Duodenal mucosa (tissue), 2 donors: ENCODE measurements around the gene KRTAP5-3.
"Not testable (repeated sequence)": the region's sequence is repeated elsewhere in the genome, so short reads cannot be mapped to it uniquely, and the experiment has no call there.

Source experiments
- H3K27ac ChIP-seq: one replicate; pipeline ENCODE4 v1.7.0; 2013; ENCODE audit warnings: low read depth, low read length
- H3K27me3 ChIP-seq, 2 donors: one replicate each; pipeline ENCODE4 v1.7.0; 2013; ENCODE audit warnings: low read length in 2 of 2, control low read depth in 1 of 2; ENCODE audit not compliant: insufficient read depth in 2 of 2, control insufficient read depth in 1 of 2
- H3K36me3 ChIP-seq, 2 donors: one replicate each; pipeline ENCODE4 v1.7.0; 2013; ENCODE audit warnings: low read length in 2 of 2, control low read depth in 1 of 2; ENCODE audit not compliant: insufficient read depth in 2 of 2, control insufficient read depth in 1 of 2
- H3K4me1 ChIP-seq, 2 donors: one replicate each; pipeline ENCODE4 v1.7.0; 2013; ENCODE audit warnings: low read length in 2 of 2, control low read depth in 1 of 2; ENCODE audit not compliant: insufficient read depth in 2 of 2, control insufficient read depth in 1 of 2
- H3K4me3 ChIP-seq, 2 donors: one replicate each; pipeline ENCODE4 v1.7.0; 2013; ENCODE audit warnings: low read length in 2 of 2, low read depth in 1 of 2
- H3K9ac ChIP-seq, 2 donors: one replicate each; pipeline ENCODE4 v1.7.0; 2013; ENCODE audit warnings: low read length in 2 of 2, low read depth in 1 of 2
- H3K9me3 ChIP-seq, 2 donors: one replicate each; pipeline ENCODE4 v1.7.0; 2013; ENCODE audit warnings: low read length in 2 of 2, control low read depth in 1 of 2; ENCODE audit not compliant: control insufficient read depth in 1 of 2

Gene KRTAP5-3

GRCh38 chr11:1619449-1619848, 11.2 kb upstream of the KRTAP5-3 start:
- Histone ChIP-seq H3K4me3 (no peak overlapping the region), H3K36me3 (no peaks in the 10 kb centered on the region), H3K9ac (no peak overlapping the region), H3K9me3 (no peaks in the 10 kb centered on the region), H3K27me3 (peaks cover 0 to 11% of the 10 kb centered on the region in 2 donors), H3K27ac (no peak overlapping the region), H3K4me1 (no peaks in the 10 kb centered on the region)

- Histone ChIP-seq H3K27me3 (peaks cover 0 to 11% of the 10 kb centered on the region in 2 donors), H3K4me3 (no peak overlapping the region), H3K9me3 (no peaks in the 10 kb centered on the region), H3K27ac (no peak overlapping the region), H3K4me1 (no peaks in the 10 kb centered on the region), H3K9ac (no peak overlapping the region), H3K36me3 (no peaks in the 10 kb centered on the region)
Observed at GRCh38 chr11:1618231-1618630, 10.0 kb upstream of the KRTAP5-3 start.

GRCh38 chr11:1607901-1608300, 362 bp downstream of the KRTAP5-3 start:
- H3K4me3 ChIP-seq, H3K36me3 ChIP-seq, H3K9ac ChIP-seq, H3K27me3 ChIP-seq, H3K9me3 ChIP-seq, H3K4me1 ChIP-seq, H3K27ac ChIP-seq: not testable (repeated sequence)

GRCh38 chr11:1607156-1607845, 962 bp downstream of the KRTAP5-3 start:
- not testable (repeated sequence) for H3K9ac ChIP-seq, H3K27ac ChIP-seq, H3K9me3 ChIP-seq, H3K4me1 ChIP-seq, H3K27me3 ChIP-seq, H3K36me3 ChIP-seq, H3K4me3 ChIP-seq

GRCh38 chr11:1605923-1606322, 2.3 kb downstream of the KRTAP5-3 start:
- not testable (repeated sequence) for H3K4me1 ChIP-seq, H3K36me3 ChIP-seq, H3K9me3 ChIP-seq, H3K4me3 ChIP-seq, H3K27me3 ChIP-seq, H3K9ac ChIP-seq, H3K27ac ChIP-seq

- Histone ChIP-seq H3K27ac (no peak overlapping the region), H3K4me1 (no peaks in the 10 kb centered on the region), H3K36me3 (no peaks in the 10 kb centered on the region), H3K27me3 (no peaks in the 10 kb centered on the region), H3K9me3 (no peaks in the 10 kb centered on the region), H3K4me3 (no peak overlapping the region), H3K9ac (no peak overlapping the region)
Observed at GRCh38 chr11:1604711-1605110, 3.6 kb downstream of the KRTAP5-3 start.

- Histone ChIP-seq H3K4me1 (no peaks in the 10 kb centered on the region), H3K9ac (no peak overlapping the region), H3K4me3 (no peak overlapping the region), H3K36me3 (no peaks in the 10 kb centered on the region), H3K9me3 (no peaks in the 10 kb centered on the region), H3K27ac (no peak overlapping the region), H3K27me3 (no peaks in the 10 kb centered on the region)
Observed at GRCh38 chr11:1604181-1604580, 4.1 kb downstream of the KRTAP5-3 start.

- no peaks in the 10 kb centered on the region for H3K9me3 ChIP-seq
- no peak overlapping the region for H3K4me3 ChIP-seq
- H3K27ac ChIP-seq: no peak overlapping the region
- H3K9ac ChIP-seq: no peak overlapping the region
- H3K4me1 ChIP-seq: no peaks in the 10 kb centered on the region
- no peaks in the 10 kb centered on the region for H3K27me3 ChIP-seq
- H3K36me3 ChIP-seq: no peaks in the 10 kb centered on the region
Observed at GRCh38 chr11:1603629-1604028, 4.6 kb downstream of the KRTAP5-3 start.

- H3K4me3 ChIP-seq, H3K9me3 ChIP-seq, H3K27ac ChIP-seq, H3K36me3 ChIP-seq, H3K4me1 ChIP-seq, H3K9ac ChIP-seq, H3K27me3 ChIP-seq: not testable (repeated sequence)
Observed at GRCh38 chr11:1601663-1602062, 6.6 kb downstream of the KRTAP5-3 start.

GRCh38 chr11:1600626-1601025, 7.6 kb downstream of the KRTAP5-3 start:
- H3K27me3 ChIP-seq: peaks cover 0 to 3% of the 10 kb centered on the region in 2 donors
- H3K9ac ChIP-seq: no peak overlapping the region
- H3K4me3 ChIP-seq: no peak overlapping the region
- no peaks in the 10 kb centered on the region for H3K36me3 ChIP-seq
- peaks cover 0 to 18% of the 10 kb centered on the region in 2 donors for H3K4me1 ChIP-seq
- H3K9me3 ChIP-seq: no peaks in the 10 kb centered on the region
- H3K27ac ChIP-seq: no peak overlapping the region

- Histone ChIP-seq H3K9ac (no peak overlapping the region), H3K36me3 (no peaks in the 10 kb centered on the region), H3K27me3 (peaks cover 0 to 3% of the 10 kb centered on the region in 2 donors), H3K4me1 (peaks cover 0 to 19% of the 10 kb centered on the region in 2 donors), H3K9me3 (no peaks in the 10 kb centered on the region), H3K4me3 (no peak overlapping the region), H3K27ac (no peak overlapping the region)
Observed at GRCh38 chr11:1598816-1599215, 9.4 kb downstream of the KRTAP5-3 start.
